ENCODE results near the gene LRRIQ4.

LRRIQ4 gene

DNA sequence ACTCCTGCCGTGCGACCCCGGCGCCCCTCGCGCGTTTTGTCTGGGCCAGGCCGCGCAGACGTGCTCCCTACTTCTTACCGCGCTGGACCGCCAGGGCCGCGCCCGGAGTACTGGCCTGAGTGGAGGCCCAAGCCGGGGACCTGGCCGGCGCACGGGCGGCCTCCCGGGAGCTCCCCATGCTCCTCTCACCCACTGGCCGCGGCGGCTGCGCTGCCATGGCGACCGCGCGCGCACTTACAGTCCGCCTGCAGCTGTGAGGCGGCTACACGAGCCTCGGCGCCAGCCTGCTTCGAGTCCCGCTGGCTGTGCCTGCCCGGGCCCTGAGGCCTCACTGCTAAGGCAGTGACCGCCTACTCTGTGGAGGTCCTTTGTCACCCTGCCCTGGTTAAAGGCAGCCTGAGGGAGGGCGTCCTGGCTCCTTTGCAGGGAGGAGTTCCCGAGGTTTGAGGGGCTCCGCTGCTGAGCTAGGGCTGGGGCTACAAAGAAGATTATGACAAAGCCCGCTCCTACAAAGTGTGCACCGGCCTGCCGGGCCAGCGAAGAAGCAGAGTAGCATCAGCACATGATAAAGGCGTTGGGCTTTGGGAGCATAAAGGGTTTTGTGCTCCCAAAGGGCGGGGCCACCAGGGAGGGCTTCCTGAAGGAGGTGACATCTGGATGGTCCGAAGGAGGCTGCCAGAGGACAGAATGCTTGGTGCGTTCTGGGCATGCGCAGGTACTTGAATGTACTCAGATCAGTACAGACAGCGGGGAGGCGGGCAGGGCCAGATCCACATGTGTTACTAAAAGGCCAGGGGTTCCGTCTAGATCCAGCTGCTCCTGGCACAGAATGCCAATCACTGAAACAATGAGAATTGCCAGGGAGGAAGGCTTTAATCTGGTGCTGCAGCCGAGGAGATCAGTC lies at the start of gene LRRIQ4, which contains the start of gene LRRC34:
TSS of gene LRRIQ4 (plus strand) at position 539 of the 904 bp plus-strand sequence. CDS start 9,052 bp downstream, outside the sequence.
TSS of gene LRRC34 (minus strand) at position 573 of the 904 bp plus-strand sequence. CDS start at position 217, 356 bp downstream.
- peak; percentile 16 to 50 for DNase-seq (ENCODE audit: low read depth in 1 of 2, low spot score in 1 of 2)

DNA sequence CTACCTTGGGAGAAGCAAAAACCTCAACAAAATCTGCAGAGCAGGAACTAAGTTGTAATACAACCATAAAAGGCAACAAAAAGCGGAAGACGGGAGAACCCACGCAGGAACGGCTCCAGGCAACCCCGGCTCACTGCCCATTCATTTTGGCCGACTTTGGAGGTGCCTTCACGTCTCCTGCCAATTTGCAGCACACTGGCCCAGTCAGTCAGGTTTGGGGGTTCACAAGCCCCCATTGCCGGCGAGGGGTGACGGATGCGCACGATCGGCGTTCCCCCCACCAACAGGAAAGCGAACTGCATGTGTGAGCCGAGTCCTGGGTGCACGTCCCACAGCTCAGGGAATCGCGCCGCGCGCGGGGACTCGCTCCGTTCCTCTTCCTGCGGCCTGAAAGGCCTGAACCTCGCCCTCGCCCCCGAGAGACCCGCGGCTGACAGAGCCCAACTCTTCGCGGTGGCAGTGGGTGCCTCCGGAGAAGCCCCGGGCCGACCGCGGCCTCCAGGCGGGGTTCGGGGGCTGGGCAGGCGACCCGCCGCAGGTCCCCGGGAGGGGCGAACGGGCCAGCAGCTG lies 48.3 kb upstream of the LRRIQ4 start:
- peak; percentile 36 to 42 for DNase-seq (ENCODE audit: low read depth in 1 of 2, low spot score in 1 of 2)

DNA sequence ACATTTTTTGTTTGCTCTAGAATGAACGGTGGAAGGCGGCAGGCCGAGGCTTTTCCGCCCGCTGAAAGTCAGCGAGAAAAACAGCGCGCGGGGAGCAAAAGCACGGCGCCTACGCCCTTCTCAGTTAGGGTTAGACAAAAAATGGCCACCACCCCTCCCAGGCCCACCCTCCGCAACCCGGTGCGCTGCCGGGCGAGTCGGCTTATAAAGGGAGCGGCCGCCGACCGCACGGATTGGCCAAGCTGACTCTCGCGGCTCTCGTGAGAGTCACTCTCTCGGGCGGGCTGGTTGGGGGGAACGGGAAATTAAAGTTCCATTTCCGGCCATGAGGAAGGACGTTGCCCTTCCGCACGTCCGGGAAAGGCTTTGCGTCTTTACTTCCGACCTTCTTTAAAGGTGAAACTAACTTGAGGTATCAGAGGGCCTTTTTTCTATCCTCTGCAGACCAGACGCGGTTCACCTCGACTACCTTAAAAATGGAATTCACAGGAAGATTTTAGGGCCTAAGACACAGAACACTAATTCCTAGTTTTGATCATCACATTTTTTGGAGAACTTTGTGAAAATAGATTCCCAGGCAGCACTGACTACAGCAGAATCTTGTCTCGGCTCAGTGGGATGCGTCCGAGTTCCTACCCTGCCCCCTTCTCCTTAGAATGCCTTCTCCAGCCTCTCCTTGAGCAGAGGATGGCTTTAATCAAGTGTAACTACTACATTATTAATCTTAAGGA lies 47.6 kb upstream of the LRRIQ4 start, which contains the start of gene TERC:
TSS of gene TERC (minus strand) at position 179 of the 731 bp plus-strand sequence.
- peak; percentile 83 to 89 for DNase-seq (ENCODE audit: low read depth in 1 of 2, low spot score in 1 of 2)

DNA sequence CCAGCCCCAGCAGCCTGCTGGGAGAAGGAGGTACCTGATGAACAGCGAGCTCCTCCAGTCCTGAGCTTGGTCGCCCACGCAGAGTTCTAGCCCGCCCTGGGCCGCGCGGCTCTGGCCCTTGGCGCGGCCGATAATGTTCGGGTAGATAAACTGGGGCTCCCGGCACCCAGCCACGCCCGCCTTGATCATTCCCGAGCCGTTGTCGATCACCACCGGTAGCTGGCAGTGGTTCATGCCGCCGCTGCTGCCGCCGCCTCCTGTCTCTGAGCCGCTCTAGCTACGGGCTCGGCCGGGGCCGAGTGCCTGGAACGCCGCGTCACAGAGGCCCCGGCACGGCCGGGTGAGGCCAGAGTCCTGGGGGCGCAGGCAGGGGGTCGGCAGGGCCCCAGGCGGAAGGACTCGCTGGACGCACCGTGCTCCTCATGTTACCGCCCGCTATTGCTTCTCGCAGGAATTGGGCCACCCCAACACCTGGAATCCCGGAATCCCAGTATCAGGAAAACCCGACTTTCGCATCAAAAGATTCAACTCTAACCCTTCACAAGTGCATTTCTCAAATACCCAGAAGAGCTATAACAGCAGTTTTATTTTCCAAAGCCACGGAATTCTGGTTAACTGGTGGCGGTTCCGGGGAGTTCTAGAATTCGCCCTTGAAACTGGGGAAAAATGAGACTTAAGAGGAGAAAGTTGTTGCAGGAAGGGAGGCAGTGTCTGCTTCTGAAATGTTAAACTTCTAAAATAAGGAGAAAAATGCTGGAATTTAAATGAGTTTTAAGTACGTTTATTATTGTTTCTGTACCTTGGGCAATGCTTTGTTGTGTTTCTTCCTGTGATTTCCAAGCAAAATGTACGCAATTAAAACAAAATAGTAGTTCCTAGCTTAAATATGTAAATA lies 43.1 kb upstream of the LRRIQ4 start, which contains the start of gene ACTRT3:
TSS of gene ACTRT3 (minus strand) at position 275 of the 895 bp plus-strand sequence. CDS start at position 234, 41 bp downstream.
- DNase-seq (ENCODE audit: low read depth in 1 of 2, low spot score in 1 of 2), result peak; percentile 34 to 42

DNA sequence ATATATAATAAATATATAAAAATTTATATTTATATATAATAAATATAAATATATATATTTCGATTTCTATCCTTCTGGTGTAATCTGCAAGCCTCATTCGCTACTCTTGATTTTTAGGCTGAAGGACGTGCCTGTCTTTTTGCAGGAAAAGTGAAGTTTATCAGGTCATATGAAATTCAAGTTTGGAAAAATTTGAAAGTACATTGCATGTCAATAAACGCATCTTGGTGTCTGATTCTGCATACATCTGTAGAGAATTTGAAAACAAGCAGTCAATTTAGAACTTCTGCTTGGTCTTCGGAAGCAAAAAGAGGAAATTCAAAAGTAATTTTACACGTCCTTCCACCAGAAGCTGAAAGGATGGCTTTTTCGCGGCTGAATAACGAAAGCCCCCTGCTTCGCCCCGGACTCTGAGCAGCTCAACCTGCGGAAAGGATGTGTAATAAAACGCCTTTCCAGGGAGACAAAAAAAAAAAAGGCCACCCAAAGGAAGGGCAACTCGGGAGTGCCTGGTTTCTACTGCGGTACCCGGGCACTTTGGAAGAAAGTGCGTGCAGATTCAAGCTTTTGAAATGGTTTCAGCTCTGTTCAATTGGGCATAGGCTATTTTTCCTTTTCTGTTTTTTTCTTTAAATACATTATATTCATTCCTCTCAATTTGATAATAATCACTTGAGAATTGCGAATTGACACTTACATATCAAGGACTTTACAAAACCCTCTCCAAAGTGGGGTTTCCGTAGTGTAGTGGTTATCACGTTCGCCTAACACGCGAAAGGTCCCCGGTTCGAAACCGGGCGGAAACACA lies 41.0 kb upstream of the LRRIQ4 start:
- peak; percentile 28 to 39 for DNase-seq (ENCODE audit: low read depth in 1 of 2, low spot score in 1 of 2)

DNA sequence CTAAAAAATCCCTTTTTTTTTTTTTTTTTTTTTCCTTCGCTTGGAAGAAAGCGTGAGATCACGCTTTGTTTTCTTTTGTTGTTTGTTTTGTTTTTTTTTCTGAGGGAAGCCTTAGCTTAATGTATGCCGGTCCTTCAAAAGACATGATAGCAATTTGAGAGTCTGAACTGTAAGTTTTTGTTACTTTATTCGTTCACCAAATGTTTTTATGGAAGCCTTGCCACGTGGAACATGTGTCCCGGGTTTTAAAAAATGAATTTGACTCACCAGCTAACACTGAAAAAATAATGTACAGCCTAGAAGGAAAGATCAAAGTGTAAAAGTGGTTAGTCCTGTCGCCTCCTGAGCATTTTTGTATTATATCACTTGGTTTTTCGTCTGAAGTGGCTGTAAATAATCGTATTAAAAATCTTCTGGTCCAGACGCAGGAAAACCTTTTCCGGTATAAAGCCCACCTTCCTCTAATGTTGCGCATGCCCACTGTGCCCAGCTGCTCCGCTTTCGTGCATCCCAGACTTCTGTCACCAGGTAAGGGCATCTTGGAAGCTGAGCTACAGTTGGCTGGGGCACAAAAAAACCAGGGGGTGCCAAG lies 40.3 kb upstream of the LRRIQ4 start:
- no peak for DNase-seq (ENCODE audit: low read depth in 1 of 2, low spot score in 1 of 2)

DNA sequence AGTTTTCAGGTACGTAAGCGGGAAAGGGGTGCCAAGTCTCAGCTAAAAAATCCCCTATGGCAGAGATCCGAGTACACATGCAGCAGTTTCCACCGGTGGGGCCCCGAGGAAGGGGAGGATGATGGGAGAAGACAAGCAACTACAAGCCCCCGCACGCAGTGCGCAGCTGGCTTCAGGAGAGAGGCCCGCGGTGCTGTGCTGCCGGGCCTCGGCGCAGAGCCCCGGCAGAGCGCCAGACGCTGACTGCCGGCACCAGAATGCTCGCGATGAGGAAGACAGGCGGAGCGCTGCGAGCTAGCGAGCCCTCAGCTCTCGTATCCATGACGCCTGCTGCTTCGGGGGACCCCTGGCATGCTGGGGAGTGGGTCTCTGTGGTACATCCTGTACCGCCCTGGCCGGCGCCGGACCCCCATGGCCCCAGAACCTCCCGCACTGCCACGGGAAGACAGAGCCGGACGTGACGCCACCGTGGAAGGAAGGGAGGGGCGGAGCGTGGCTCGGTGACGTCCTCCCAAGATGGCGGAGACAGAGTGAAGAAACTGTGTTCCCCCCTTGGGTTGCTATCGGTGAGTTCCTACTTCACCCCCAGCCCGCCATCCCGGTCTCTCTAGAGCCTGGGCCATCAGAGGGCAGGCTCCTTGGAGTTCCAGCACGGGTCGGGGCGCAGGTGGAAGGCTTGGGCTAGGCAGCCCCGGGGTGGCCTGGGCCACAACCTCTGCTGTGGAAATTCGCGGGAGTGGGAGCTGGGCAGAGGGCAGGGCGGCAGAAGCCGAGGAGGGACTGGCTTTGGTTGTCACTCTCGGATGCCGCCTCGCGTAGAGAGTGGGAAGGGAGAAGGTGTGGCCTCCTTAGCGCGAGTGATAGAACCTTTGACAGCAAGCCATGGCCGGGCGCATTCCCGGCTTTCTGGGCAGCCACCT lies 39.5 kb upstream of the LRRIQ4 start, which contains the start of gene MYNN:
TSS of gene MYNN (plus strand) at position 500 of the 920 bp plus-strand sequence. CDS start 900 bp downstream, outside the sequence.
- DNase-seq (ENCODE audit: low read depth in 1 of 2, low spot score in 1 of 2), result peak; percentile 82 to 86

DNA sequence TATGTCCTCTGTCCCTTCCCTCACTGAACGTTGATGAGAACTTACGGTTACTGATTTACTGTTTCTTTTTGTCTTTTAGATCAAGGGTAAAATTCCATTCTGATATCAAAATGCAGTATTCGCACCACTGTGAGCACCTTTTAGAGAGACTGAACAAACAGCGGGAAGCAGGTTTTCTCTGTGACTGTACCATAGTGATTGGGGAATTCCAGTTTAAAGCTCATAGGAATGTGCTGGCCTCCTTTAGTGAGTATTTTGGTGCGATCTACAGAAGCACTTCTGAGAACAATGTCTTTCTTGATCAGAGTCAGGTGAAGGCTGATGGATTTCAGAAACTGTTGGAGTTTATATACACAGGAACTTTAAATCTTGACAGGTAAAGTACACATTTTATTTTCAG lies 38.5 kb upstream of the LRRIQ4 start:
- DNase-seq (ENCODE audit: low read depth in 1 of 2, low spot score in 1 of 2), result no peak

DNA sequence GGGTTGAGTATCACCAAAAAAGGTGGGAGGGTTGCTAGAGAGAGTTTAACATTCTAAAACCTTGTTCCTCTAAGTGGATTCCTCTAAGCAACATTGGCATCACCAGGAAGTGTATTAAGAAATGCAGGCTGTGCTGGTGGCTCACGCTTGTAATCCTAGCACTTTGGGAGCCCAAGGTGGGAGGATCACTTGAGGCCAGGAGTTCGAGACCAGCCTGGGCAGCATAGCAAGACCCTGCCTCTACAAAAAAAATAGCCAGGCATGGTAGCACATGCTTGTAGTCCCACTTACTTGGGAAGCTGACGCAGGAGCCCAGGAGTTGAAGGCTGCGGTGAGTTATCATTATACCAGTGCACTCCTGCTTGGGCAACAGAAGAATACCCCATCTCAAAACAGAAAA lies 34.8 kb upstream of the LRRIQ4 start:
- DNase-seq (ENCODE audit: low read depth in 1 of 2, low spot score in 1 of 2), result no peak

DNA sequence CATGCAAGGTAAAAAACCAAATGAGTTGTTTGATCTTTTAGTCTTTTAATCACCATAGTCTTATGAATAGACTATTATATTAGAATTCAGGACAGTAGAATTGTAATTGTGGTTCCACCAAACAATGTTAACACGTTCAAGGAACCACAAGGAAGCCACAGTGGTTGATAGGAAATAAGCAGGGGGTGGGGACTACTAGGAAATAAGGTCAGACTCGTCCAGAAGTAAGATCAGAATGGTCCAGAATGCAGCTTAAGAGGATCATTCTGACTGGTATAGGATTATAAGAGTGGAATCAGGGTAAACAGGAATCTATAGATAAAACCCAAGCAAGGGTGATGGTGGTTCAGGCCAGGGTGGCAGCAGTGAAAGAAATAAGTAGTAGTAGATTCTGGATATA lies 31.9 kb upstream of the LRRIQ4 start:
- no peak for DNase-seq (ENCODE audit: low read depth in 1 of 2, low spot score in 1 of 2)

DNA sequence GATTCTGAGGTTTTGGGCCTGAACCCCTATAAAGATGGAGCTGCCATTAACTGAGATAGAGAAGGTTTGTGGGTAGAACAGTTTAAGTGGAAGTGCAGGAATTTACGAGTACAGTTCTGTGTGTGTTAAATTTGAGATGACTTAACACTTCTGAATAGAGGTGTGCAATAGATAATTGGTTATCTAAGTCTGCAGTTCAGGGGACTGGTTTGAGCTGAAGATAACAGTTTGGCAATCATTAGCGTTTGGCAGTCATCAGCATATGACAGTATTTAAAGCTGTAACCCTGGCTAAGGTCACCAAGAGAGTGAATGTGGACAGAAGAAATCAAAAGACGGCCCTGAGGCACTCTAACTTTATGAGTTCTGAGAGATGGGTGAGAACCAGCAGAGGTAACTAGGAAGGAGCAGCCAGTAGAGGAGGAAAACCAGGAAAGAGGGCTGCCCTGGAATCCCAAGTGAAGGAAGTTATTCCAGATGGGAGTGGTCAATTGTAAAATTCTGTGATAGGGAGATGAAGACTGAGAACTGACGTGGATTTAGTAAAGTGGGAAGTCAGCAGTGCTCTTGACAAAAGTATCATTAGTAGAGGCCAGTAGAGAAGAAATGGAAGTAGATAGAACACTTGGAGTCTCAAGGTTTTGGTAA lies 31.3 kb upstream of the LRRIQ4 start:
- DNase-seq (ENCODE audit: low read depth in 1 of 2, low spot score in 1 of 2), result no peak

DNA sequence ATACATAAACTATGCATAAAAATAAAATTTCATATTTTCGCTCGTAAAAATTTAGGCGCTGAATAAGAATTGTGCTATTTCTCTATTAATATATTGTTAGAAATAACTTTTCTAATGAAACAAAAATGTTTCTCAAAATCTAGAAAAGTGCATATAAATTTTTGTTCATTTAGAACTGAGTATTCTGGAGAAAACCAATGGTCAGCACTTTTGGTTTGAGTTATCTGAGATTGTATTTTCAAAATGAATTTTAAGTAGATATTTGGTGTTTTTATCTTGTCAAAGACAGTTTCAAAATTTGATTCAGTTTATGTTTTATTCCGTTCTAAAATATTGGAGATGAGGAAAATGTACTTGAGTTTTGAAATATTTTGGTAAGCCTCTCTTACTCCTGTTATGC lies 25.6 kb upstream of the LRRIQ4 start:
- no peak for DNase-seq (ENCODE audit: low read depth in 1 of 2, low spot score in 1 of 2)

DNA sequence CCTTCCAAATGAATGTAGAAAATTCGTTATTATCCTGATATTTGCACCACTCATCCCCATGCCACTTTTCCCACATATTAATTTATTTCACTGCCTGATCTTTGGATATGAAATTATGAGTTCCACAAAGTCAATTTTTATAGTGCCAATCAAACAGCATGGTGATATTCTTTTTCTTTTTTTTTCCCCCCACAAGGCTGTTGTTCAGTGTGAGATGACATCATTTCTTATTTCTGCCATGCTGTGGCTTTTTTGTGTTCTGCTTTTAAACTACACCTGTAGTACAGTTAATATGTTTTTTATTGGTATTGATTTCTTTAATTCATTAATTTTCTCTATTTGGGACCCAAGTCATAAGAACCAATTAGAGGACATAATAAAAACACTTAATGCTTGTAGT lies 24.9 kb upstream of the LRRIQ4 start:
- DNase-seq (ENCODE audit: low read depth in 1 of 2, low spot score in 1 of 2), result no peak

DNA sequence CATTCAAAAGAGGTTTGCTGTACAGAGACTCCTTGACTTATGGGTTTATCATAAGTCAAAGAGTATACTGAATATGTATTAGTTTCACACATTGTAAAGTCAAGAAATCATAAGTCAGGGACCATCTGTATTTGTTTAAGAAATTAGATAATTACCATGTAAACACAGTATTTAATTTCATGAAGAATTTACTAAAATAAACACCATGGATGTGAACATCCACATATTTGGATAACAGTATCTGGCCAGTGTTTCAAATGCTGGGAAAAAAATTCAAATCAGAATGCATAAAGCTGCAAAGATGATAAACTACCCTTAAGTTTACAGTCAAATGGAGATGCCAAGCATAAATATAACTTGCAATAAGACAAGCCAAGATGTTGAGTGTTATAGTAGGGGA lies 22.5 kb upstream of the LRRIQ4 start:
- DNase-seq (ENCODE audit: low read depth in 1 of 2, low spot score in 1 of 2), result no peak

DNA sequence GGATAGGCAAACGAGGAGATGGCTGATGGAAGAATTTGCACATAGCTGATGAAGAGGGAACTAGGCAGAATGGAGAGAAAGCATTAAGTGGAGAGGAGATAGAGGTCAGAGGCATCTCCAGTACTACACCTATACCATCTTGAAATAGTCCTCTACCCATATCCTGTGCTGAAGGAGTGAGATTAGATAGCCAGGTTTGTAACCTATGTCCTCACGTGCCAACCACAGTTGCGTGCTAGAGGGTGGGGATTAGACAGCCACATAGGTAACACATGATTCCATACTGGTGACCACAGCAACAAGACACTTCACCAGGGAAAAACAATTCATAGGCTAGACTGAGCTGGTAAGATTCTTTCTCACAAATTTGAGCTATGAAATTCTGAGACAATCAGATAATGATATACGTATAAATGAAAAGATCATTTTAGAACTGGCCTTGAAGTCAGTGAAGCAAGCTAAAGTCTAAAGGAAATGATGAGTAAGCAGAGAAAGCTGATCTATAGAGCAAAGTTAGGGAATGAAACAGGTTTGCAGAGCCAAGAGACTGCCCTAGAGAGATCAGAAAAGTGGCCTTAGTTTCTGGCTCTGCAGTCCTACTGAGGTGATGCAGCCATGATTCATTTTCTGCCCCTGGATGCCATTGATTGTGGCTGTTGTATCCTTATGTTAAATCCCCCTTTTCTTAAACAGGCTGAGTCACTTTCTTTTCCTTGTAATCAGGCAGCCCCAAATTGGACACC lies 21.8 kb upstream of the LRRIQ4 start:
- DNase-seq (ENCODE audit: low read depth in 1 of 2, low spot score in 1 of 2), result no peak

DNA sequence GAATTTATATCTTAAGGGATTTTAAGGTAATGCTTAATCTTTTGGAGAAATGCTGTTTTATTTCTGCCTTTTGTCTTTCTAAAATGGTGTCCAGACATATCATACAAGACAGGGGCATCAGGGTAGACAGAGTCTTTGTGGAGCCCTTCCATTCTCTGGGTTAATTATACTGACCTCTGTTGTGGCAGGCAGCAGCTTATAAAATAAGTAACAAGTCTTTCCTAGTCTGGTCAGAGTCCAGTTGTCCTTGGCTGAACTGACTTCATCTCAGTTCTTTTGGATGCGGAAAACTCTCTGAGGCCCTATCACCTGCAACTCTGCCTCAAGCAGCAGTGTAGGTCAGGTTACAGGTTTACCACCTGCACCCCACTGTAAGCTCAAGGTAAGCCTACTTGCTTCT lies 20.3 kb upstream of the LRRIQ4 start:
- DNase-seq (ENCODE audit: low read depth in 1 of 2, low spot score in 1 of 2), result no peak

DNA sequence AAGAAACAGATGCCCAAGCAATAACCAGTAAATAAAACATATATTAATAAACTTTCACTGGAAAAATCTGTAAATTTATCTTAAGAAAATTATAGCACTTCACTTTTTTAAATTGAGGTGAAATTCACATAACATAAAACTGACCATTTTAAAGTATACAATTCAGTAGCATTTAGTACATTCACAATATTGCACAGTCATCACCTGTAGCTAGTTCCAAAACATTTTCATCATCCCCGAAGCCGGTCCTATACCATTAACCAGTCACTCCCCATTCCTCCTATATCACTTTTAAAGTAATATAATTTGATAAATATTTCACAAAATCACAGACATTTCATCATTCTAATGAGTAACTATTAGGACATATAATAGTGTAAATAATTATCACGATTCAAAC lies 8.0 kb upstream of the LRRIQ4 start:
- DNase-seq (ENCODE audit: low read depth in 1 of 2, low spot score in 1 of 2), result no peak
